SK-N-SH (cell line): Measurements from ENCODE around the gene MYL12A. TPM values are rescaled to one million over a fixed set of nuclear protein-coding genes. Genes with fewer than 3 reads are reported as not detected.
A peak's percentile ranks its signal among the peaks of the same experiment; 100 is the strongest.

ENCODE experiments used
- CTCF ChIA-PET: fragments of 300-600, 350-600 bp; formaldehyde crosslinking; extraction: SDS; loops from one replicate; lab custom pipeline; 2021; lab: Yijun Ruan, JAX
- POLR2A ChIA-PET: fragments of 350-600 bp; sonication (Branson Sonifier 250); formaldehyde crosslinking; extraction: SDS; loops from one replicate; lab custom pipeline; 2020; ENCODE audit warnings: antibody characterized with exemption, inconsistent platforms; lab: Yijun Ruan, JAX
- DNase-seq: peaks from one replicate; pipeline ENCODE4 v3.0.0; 2012
- H2AFZ ChIP-seq: fragments of 200-600 bp; sonication (generic); 2 replicates; pipeline ENCODE4 v1.8.1; 2016; ENCODE audit warnings: antibody characterized with exemption, mild to moderate bottlenecking, low read depth
- H3F3A ChIP-seq: fragments of 200-600 bp; sonication (generic); replicated peaks from 2 replicates; pipeline ENCODE3; 2016; ENCODE audit warnings: antibody characterized with exemption, mild to moderate bottlenecking; ENCODE audit not compliant: insufficient read depth
- H3K27ac ChIP-seq, 2 experiments: fragments of 200-500 bp in 1 of 2; fragments of 200-600 bp in 1 of 2; sonication (Bioruptor generic) in 1 of 2; sonication (generic), shearing (Covaris generic) in 1 of 2; 2 replicates each; pipeline versions ENCODE4 v1.5.1 to v1.6.1; 2014 to 2016; ENCODE audit warnings: low read depth in 2 of 2, inconsistent platforms in 1 of 2, low read length in 1 of 2, mild to moderate bottlenecking in 1 of 2, mixed read lengths in 1 of 2
- H3K27me3 ChIP-seq: fragments of 200-600 bp; sonication (generic), shearing (Covaris generic); 2 replicates; pipeline ENCODE4 v1.6.1; 2016; ENCODE audit warnings: mixed run types; ENCODE audit not compliant: insufficient read depth
- H3K36me3 ChIP-seq, 2 experiments: fragments of 200-500 bp in 1 of 2; fragments of 200-600 bp in 1 of 2; sonication (Bioruptor generic) in 1 of 2; sonication (generic) in 1 of 2; replicated peaks in 1 of 2; 2 replicates each; pipeline versions ENCODE3 to v1.5.1; 2014 to 2016; ENCODE audit warnings: low read length in 1 of 2, mild to moderate bottlenecking in 1 of 2; ENCODE audit not compliant: insufficient read depth in 2 of 2, control insufficient read depth in 1 of 2
- H3K4me1 ChIP-seq, 2 experiments: fragments of 200-500 bp in 1 of 2; fragments of 200-600 bp in 1 of 2; sonication (Bioruptor generic) in 1 of 2; sonication (generic), shearing (Covaris generic) in 1 of 2; 2 replicates each; pipeline versions ENCODE4 v1.5.1 to v1.6.1; 2014 to 2016; ENCODE audit warnings: low read depth in 1 of 2, low read length in 1 of 2, mixed run types in 1 of 2; ENCODE audit not compliant: insufficient read depth in 2 of 2, control insufficient read depth in 1 of 2
- H3K4me2 ChIP-seq: fragments of 200-600 bp; sonication (generic), shearing (Covaris generic); 2 replicates; pipeline ENCODE4 v1.6.1; 2017; ENCODE audit warnings: mixed run types
- H3K4me3 ChIP-seq, 2 experiments: fragments of 200-500 bp in 1 of 2; fragments of 200-600 bp in 1 of 2; sonication (Bioruptor generic) in 1 of 2; sonication (generic), shearing (Covaris generic) in 1 of 2; 2 replicates each; pipeline versions ENCODE4 v1.5.1 to v1.8.1; 2014 to 2016; ENCODE audit warnings: low read depth in 2 of 2, inconsistent platforms in 1 of 2, low read length in 1 of 2, mild to moderate bottlenecking in 1 of 2, mixed read lengths in 1 of 2, moderate library complexity in 1 of 2
- H3K79me2 ChIP-seq: fragments of 200-600 bp; sonication (generic); 2 replicates; pipeline ENCODE4 v1.8.1; 2017; ENCODE audit warnings: mild to moderate bottlenecking; ENCODE audit not compliant: insufficient read depth
- H3K9ac ChIP-seq: fragments of 200-600 bp; sonication (generic); 2 replicates; pipeline ENCODE4 v1.6.1; 2017; ENCODE audit warnings: mixed run types
- H3K9me2 ChIP-seq: fragments of 200-600 bp; sonication (generic); 2 replicates; pipeline ENCODE4 v1.6.1; 2017; ENCODE audit warnings: mixed run types
- H3K9me3 ChIP-seq: fragments of 200-600 bp; sonication (generic); 2 replicates; pipeline ENCODE4 v1.6.1; 2017; ENCODE audit warnings: mixed run types, mild to moderate bottlenecking, moderate library complexity
- H4K20me1 ChIP-seq: fragments of 200-600 bp; sonication (generic); 2 replicates; pipeline ENCODE4 v1.6.1; 2017; ENCODE audit warnings: mild to moderate bottlenecking, mixed run types; ENCODE audit not compliant: insufficient read depth
- CHD2 ChIP-seq: fragments of 150-350 bp; IDR thresholded peaks from 2 replicates; pipeline ENCODE4 v1.6.1; 2018; ENCODE audit warnings: low read length; ENCODE audit not compliant: partially characterized antibody
- CTCF ChIP-seq: fragments of 200-600 bp; sonication (generic); IDR thresholded peaks from 2 replicates; pipeline ENCODE4 v1.6.1; 2017; ENCODE audit warnings: antibody characterized with exemption, mild to moderate bottlenecking, moderate library complexity
- GABPA ChIP-seq: IDR thresholded peaks from 2 replicates; pipeline ENCODE4 v1.4.0; 2012; ENCODE audit warnings: low read depth, mild to moderate bottlenecking
- IRF3 ChIP-seq: fragments of 150-350 bp; IDR thresholded peaks from 2 replicates; pipeline ENCODE4 v1.6.1; 2016; ENCODE audit warnings: mild to moderate bottlenecking, low read depth, low read length
- MXI1 ChIP-seq: IDR thresholded peaks from 2 replicates; pipeline ENCODE4 v1.6.1; 2012; ENCODE audit warnings: mild to moderate bottlenecking, low read depth, low read length, improper control_type of control experiment
- NFIC ChIP-seq: IDR thresholded peaks from 2 replicates; pipeline ENCODE4 v1.4.0; 2012; ENCODE audit warnings: borderline replicate concordance
- RXRA ChIP-seq: IDR thresholded peaks from 2 replicates; pipeline ENCODE4 v1.4.0; 2012; ENCODE audit warnings: low read depth, mild to moderate bottlenecking, borderline replicate concordance
- SIN3A ChIP-seq: IDR thresholded peaks from 2 replicates; pipeline ENCODE4 v1.6.1; 2012; ENCODE audit warnings: low read depth, mild to moderate bottlenecking, low read length, moderate library complexity, borderline replicate concordance
- TCF12 ChIP-seq: IDR thresholded peaks from 2 replicates; pipeline ENCODE4 v1.4.0; 2012
- TEAD4 ChIP-seq: IDR thresholded peaks from 2 replicates; pipeline ENCODE4 v1.4.0; 2012; ENCODE audit warnings: mild to moderate bottlenecking, borderline replicate concordance; ENCODE audit not compliant: insufficient read depth
- USF2 ChIP-seq: fragments of 150-350 bp; IDR thresholded peaks from 2 replicates; pipeline ENCODE4 v1.6.1; 2017; ENCODE audit warnings: antibody characterized with exemption, low read length, low read depth, borderline replicate concordance
- WGBS: methylation state at CpG from one replicate; pipeline ENCODE4 v1.1.6; 2017; ENCODE audit warnings: low lambda C conversion rate; 5-methylcytosine and 5-hydroxymethylcytosine counted together
- polyA plus RNA-seq, 3 experiments: library from polyadenylated mRNA; depleted of rRNA; stranded (reverse); fragments of >200 nt; gene quantifications; 2 replicates each; pipeline ENCODE4 v1.2.3, GENCODE V29; 2012
- TF ChIP-seq, protein P1 (sequence below): IDR thresholded peaks from 2 replicates; pipeline ENCODE4 v1.4.0; 2012; ENCODE audit warnings: low read depth

Gene MYL12A
- polyA plus RNA-seq, 1 of the 3 experiments (the other 2 are of a cell fraction), result 448 TPM

GRCh38 chr18:3245185-3245564, 2.4 kb upstream of the MYL12A start:
- Histone ChIP-seq H3K27ac (no peak overlapping the region), H3K4me3 (peak overlapping the region in 1 of 2 experiments; percentile 56; a peak in 3 of 4 replicates), H3K9me3 (no peaks in the 10 kb centered on the region), H2AFZ (no peak overlapping the region), H3K4me1 (peaks cover 10 to 11% of the 10 kb centered on the region in 2 experiments; a peak in 3 of 4 replicates), H3K9ac (no peak overlapping the region), H4K20me1 (peaks cover 4% of the 10 kb centered on the region), H3K4me2 (peak overlapping the region; percentile 83; the same call in 1 of the 2 replicates), H3F3A (peaks cover 27% of the 10 kb centered on the region), H3K9me2 (no peaks in the 10 kb centered on the region), H3K79me2 (peaks cover 36% of the 10 kb centered on the region), H3K27me3 (no peaks in the 10 kb centered on the region), H3K36me3 (peaks cover 0 to 5% of the 10 kb centered on the region in 2 experiments)
- DNase-seq, result no peak
- TF ChIP-seq TEAD4, result no peak
- no peak for TF ChIP-seq USF2
- TF ChIP-seq, protein P1, sequence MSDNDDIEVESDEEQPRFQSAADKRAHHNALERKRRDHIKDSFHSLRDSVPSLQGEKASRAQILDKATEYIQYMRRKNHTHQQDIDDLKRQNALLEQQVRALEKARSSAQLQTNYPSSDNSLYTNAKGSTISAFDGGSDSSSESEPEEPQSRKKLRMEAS, result no peak
- TF ChIP-seq SIN3A, result no peak
- TF ChIP-seq RXRA, result no peak
- no peak for TF ChIP-seq IRF3
- TF ChIP-seq MXI1, result no peak
- no peak for TF ChIP-seq CTCF
- TF ChIP-seq NFIC, result no peak
- TF ChIP-seq CHD2, result no peak
- no peak for TF ChIP-seq GABPA
- TF ChIP-seq TCF12, result no peak
- ChIA-PET POLR2A (no interaction called here), CTCF (interaction anchor here (1.4 to 3.4 kb wide), 26 partner anchors 11 to 699 kb away, joined by 3 to 38 read pairs (median 8); partner anchors contain the start of genes METTL4, MYOM1, NDC80 and SMCHD1)
- 92% methylated on average over 1 of the region's 1 CpG for WGBS
